Non-pigmented ciliary epithelial cell (primary cell): ENCODE data around the gene SEZ6.

Source experiments
- DNase-seq: peaks from one replicate; pipeline ENCODE4 v3.0.0-alpha.2; 2010; ENCODE audit warnings: low read depth

The SEZ6 gene

DNA sequence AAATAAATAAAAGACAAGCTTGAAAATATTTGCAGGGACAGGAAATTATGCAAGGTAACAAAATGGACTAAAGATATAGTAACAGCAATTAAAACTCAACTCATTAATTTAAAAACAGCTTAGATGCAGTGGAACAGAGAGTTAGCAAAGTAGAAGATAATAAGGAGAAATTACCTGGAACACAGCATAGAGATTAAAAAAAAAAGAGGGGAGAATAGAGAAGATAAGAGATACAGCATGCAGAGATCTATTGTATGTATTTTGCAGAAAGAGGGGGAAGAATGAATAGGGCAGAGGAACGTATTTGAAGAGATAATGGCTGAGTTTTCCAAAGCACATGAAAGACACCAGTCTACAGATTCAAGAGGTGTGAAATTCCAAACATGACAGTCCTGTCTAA lies 28.7 kb upstream of the SEZ6 start:
- no peak for DNase-seq

- DNase-seq, result no peak
Measured at GRCh38 chr17:29032857-29033197, 27.0 kb upstream of the SEZ6 start.

- DNase-seq, result no peak
Measured at GRCh38 chr17:29032013-29032856, 26.4 kb upstream of the SEZ6 start.

- no peak for DNase-seq
Measured at GRCh38 chr17:29031488-29031887, 25.7 kb upstream of the SEZ6 start.

GRCh38 chr17:29024316-29024952 lies 18.6 kb upstream of the SEZ6 start:
- DNase-seq, result no peak

GRCh38 chr17:29022074-29022473 lies 16.2 kb upstream of the SEZ6 start:
- DNase-seq, result no peak

- no peak for DNase-seq
Measured at GRCh38 chr17:29021226-29021625, 15.4 kb upstream of the SEZ6 start.

DNA sequence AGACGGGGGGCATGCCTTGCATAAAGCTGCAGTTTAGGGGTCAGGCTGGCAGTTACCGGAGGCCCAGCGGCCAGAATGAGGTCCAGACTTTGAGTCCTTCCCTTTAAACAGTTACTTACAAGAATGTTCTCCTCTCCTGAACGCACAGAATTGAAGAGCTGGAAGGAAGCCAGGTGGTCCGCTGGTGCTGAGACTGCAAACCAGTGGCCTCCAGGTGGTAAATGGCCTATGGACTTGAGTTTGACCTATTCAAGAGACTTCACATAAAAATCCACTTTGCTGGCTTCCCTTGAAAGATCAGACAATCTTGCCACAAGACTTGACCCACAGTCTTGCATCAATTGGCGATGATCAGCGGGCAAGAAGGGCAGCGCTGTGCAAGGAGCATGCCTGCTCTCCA lies 14.7 kb upstream of the SEZ6 start:
- DNase-seq, result no peak

DNA sequence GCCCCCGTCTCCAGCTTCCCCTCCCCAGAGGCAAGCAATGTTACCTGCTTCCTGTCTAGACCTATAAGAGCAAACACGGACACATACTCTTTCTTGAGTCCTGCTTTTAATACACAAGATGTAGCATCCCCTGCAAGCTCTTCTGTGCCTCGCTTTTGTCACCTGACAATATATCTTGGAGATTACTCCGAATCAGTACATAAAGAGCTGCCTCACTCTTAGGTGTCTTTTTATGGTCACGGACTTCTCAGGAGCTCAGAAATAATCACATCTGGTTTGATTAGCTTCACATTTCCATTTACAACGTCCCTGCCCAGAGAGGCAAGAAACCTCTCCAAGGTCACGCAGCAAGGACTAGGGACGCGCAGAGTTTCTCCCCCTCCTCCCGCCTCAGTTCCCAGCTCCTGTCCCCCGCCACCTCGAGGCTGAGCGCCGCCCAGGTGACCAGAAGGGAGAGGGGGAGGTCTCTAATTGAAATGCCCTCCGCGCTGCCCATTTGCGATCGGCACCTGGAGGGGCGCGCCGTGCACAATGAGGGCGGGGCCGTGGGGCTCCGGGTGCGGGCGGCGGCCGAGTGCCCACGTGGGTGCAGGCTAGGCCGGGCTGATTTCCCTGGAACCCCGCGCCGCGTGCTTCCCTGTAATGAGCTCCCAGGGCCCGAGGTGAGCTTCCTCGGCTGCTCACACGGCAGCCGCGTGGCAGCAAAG lies 13.8 kb upstream of the SEZ6 start:
- no peak for DNase-seq

GRCh38 chr17:29018788-29019474 lies 13.1 kb upstream of the SEZ6 start:
- DNase-seq, result no peak

- DNase-seq, result no peak
Measured at GRCh38 chr17:29016345-29017210, 10.7 kb upstream of the SEZ6 start.

DNA sequence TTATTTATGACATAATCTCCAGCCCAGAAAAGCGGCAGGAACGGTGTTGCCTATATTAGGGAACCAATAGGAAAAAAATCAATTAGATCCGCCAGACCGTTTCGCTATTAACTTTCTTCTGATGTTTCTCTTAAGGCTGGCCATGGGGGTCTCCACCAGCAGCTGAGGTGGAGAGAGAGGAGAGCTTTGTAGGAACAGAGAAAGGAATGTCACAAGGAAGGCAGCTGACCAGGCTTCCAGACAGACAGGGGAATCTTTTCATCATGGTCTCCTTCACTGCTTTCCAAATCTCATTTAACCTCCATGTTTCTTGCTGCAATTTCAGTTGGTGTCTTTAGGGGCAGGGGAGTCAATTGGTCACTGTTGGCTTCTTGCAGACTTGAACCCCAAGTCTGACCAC lies 8.9 kb upstream of the SEZ6 start:
- no peak for DNase-seq

DNA sequence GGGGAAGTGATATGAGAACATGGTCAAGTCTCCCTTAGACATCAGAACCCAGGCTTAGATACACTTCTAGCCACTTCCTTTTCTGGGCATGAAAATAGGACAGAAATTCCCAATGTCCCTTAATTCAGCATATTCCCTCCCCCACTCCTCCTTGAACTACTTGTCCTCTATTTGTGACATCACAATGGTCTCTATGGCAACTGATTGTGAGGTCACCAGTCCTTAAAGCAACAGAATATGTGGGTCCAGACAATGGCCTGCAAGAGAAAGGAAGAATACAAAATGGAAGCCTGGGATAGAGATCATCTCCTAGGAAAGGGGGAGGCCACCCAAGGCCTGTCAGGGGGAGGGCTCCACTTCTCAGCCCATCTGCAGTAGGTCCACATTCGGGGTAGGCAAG lies 6.7 kb upstream of the SEZ6 start:
- no peak for DNase-seq

DNA sequence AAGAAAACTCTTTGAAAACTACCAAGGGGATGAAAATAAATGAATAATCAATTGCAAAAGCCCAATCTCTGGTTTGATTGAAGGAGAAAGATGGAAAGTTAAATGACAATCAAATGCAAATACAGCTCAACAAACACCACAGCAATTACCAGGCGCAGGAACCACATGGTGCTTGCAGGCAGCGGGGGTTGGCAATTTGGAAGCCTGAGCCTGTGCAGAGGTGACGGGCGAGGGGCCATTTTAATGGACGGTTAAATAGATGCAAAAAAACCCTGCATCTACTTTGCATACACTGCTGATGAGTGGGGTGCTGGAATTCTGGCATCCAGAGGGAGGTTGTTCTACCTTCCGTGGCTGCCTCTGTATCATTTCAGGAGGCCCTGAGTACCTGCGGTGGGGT lies 4.8 kb upstream of the SEZ6 start:
- no peak for DNase-seq

DNA sequence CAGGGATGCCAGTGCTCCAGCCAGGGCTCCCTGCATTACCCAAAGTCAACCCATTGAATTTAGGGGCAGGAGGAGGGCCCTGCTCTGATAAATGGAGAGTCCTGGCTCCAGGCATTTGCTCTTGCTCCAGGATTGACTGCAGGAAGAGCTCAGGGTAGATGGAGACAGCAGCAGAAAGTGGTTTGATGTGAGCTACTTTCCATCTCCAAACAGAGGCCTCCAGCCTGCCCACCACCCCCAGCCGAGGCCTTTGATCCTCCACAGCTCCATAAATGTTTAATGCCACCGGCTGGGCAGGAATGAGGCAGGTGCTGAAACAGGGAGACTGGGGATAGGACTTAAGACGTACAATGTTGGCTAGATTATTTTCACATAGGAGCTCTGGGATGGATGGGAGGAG lies 4.3 kb upstream of the SEZ6 start:
- no peak for DNase-seq

DNA sequence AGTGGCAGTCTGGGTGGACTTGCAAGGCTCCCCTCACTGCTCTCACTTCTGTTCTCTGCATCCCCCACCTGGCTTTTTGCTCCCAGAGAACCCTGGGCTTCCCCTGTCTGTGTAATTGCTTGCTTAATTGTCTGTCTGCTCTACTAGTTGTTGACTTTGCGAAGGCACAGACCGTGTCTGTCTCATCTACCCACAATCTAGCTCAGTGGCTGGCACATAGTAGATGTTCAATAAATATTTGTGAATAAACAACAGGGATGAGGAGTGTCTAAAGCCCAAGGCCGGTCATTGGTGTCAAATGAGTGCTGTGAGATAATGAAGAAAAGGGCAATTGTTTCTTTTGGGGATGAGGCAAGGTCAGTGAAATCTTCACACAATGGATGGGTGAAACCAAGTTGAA lies 2.8 kb upstream of the SEZ6 start:
- no peak for DNase-seq

DNA sequence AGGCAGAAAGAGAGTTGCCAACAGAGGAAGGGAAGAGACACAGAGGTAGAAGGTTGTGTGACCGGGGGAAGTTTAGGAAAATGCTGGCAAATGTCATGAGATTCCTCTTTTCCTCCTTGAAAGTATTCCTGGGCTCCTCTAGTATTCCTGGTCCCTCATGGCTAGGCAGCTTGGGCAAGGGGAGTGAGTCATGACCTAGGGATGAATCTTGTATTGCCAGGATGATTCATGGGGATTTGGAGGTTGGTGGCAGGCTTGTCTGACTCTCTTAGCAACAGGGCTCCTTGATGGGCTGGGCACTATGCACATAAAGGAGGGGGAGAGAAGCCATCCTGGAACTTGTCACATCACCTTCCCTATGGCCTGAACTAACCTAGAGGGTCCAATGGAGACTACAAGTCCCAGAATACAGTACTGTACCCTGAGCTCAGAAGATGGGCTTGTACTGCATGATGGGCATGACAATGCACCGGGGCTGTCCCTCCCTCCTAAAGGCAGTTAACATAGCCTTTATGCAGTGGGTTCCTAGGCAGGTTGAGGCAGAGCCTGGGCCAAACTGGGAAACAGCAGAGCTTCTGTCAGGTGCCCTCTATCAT lies 2.1 kb upstream of the SEZ6 start:
- DNase-seq, result no peak

- no peak for DNase-seq
Measured at GRCh38 chr17:29007456-29007855, 1.6 kb upstream of the SEZ6 start.

- no peak for DNase-seq
Measured at GRCh38 chr17:29004081-29004692, 1.6 kb downstream of the SEZ6 start.

DNA sequence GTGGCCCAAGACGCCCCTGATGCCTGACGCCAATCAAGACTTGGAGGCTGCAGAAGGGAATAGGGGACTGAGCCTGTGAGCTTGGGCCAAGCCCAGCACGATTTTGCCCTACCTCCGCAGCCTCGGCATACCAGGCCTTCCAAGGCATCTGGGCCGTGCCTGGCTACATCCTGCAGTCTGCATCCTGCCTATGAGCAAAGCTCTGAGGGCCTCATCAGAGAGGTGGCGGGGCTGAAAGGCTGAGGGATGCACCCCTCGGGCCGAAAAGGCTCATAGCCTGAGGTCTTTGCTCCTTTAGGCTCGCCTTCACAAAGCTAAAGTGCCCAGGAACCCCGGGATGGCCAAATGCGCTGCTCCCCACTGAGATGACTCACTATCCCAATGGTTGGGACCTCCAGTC lies 2.5 kb downstream of the SEZ6 start:
- no peak for DNase-seq

- no peak for DNase-seq
Measured at GRCh38 chr17:29002811-29003210, 3.0 kb downstream of the SEZ6 start.
